Liver (tissue), 9 donors: ENCODE measurements around the gene ARHGEF18. TPM values are rescaled to one million over a fixed set of nuclear protein-coding genes. Genes with fewer than 3 reads are reported as not detected.

Source experiments
- DNase-seq: peaks from one replicate; pipeline ENCODE4 v3.0.0-alpha.2; 2017; ENCODE audit warnings: low spot score
- H3K27ac ChIP-seq, 2 donors: one replicate each; pipeline ENCODE4 v1.7.0; 2013; ENCODE audit warnings: inconsistent platforms in 2 of 2, low read length in 2 of 2, control low read depth in 1 of 2, low read depth in 1 of 2, mild to moderate bottlenecking in 1 of 2
- H3K27me3 ChIP-seq, 4 donors: one replicate each; pipeline versions ENCODE4 v1.6.1 to v1.7.0; 2013; ENCODE audit warnings: low read length in 3 of 4, inconsistent platforms in 1 of 4, mild to moderate bottlenecking in 1 of 4, moderate library complexity in 1 of 4; ENCODE audit not compliant: control insufficient read depth in 4 of 4, insufficient read depth in 4 of 4
- H3K36me3 ChIP-seq, 4 donors: one replicate each; pipeline versions ENCODE4 v1.6.1 to v1.7.0; 2013; ENCODE audit warnings: low read length in 3 of 4, mild to moderate bottlenecking in 3 of 4, low read depth in 1 of 4, moderate library complexity in 1 of 4; ENCODE audit not compliant: control insufficient read depth in 4 of 4, insufficient read depth in 3 of 4
- H3K4me1 ChIP-seq, 4 donors: one replicate each; pipeline versions ENCODE4 v1.6.1 to v1.7.0; 2013; ENCODE audit warnings: low read length in 3 of 4, mild to moderate bottlenecking in 3 of 4, moderate library complexity in 1 of 4; ENCODE audit not compliant: control insufficient read depth in 4 of 4, insufficient read depth in 4 of 4
- H3K4me3 ChIP-seq, 3 donors: one replicate each; pipeline versions ENCODE4 v1.6.1 to v1.7.0; 2013; ENCODE audit warnings: low read length in 3 of 3, control low read depth in 1 of 3, low read depth in 1 of 3, mild to moderate bottlenecking in 1 of 3
- H3K9ac ChIP-seq, 2 donors: one replicate each; pipeline ENCODE4 v1.7.0; 2013; ENCODE audit warnings: low read length in 2 of 2, mild to moderate bottlenecking in 2 of 2, moderate library complexity in 2 of 2, control low read depth in 1 of 2, low read depth in 1 of 2
- H3K9me3 ChIP-seq, 4 donors: one replicate each; pipeline versions ENCODE4 v1.6.1 to v1.7.0; 2013; ENCODE audit warnings: low read length in 3 of 4; ENCODE audit not compliant: control insufficient read depth in 4 of 4
- FOXA2 ChIP-seq: IDR thresholded peaks from 2 replicates; pipeline ENCODE4 v1.6.1; 2016; ENCODE audit warnings: antibody characterized with exemption
- GABPA ChIP-seq, 2 donors: IDR thresholded peaks in 1 of 2; conservative IDR thresholded peaks in 1 of 2; 2 replicates each; pipeline ENCODE4 v1.6.1; 2016; ENCODE audit warnings: antibody characterized with exemption in 2 of 2, mild to moderate bottlenecking in 1 of 2, moderate library complexity in 1 of 2
- HNF4A ChIP-seq, 2 donors: conservative IDR thresholded peaks; 2 replicates each; pipeline ENCODE4 v1.6.1; 2016; ENCODE audit warnings: antibody characterized with exemption in 2 of 2, mild to moderate bottlenecking in 2 of 2
- HNF4G ChIP-seq: IDR thresholded peaks from 2 replicates; pipeline ENCODE4 v1.6.1; 2016; ENCODE audit warnings: antibody characterized with exemption
- NR2F2 ChIP-seq: IDR thresholded peaks from 2 replicates; pipeline ENCODE4 v1.6.1; 2016; ENCODE audit warnings: antibody characterized with exemption
- RAD21 ChIP-seq, 2 donors: IDR thresholded peaks; 2 replicates each; pipeline ENCODE4 v1.6.1; 2016; ENCODE audit warnings: antibody characterized with exemption in 2 of 2, mild to moderate bottlenecking in 2 of 2
- RXRA ChIP-seq, 2 donors: IDR thresholded peaks; 2 replicates each; pipeline ENCODE4 v1.6.1; 2017 to 2018; ENCODE audit warnings: antibody characterized with exemption in 2 of 2, mild to moderate bottlenecking in 1 of 2
- YY1 ChIP-seq: IDR thresholded peaks from 2 replicates; pipeline ENCODE4 v1.6.1; 2016; ENCODE audit warnings: antibody characterized with exemption, mild to moderate bottlenecking
- WGBS: extraction: QIAGEN DNeasy Blood & Tissue Kit; methylation state at CpG from one replicate; pipeline ENCODE4 v1.1.7; 2013; 5-methylcytosine and 5-hydroxymethylcytosine counted together
- polyA plus RNA-seq, 2 donors: library from polyadenylated mRNA; stranded (reverse) in 1 of 2; unstranded in 1 of 2; fragments of 200-250 nt in 1 of 2; fragments of >200 nt in 1 of 2; fragmentation: Nextera tagmentation in 1 of 2; extraction: Ambion mirVana in 1 of 2; gene quantifications; one replicate each; pipeline versions ENCODE4 v1.2.1 to v1.2.3, GENCODE V29; 2013 to 2015
- total RNA-seq, 2 donors: library from RNA; depleted of rRNA; stranded (reverse); fragments of >200 nt; gene quantifications; one replicate each; pipeline ENCODE4 v1.2.3, GENCODE V29; 2014
- TF ChIP-seq, protein P1 (sequence below): fragments of 150-350 bp; IDR thresholded peaks from 2 replicates; pipeline ENCODE4 v1.5.1; 2017; ENCODE audit warnings: improper control_type of control experiment, low read depth, low read length; ENCODE audit not compliant: missing input control
- TF ChIP-seq, protein P2 (sequence below): IDR thresholded peaks from 2 replicates; pipeline ENCODE4 v1.6.1; 2016; ENCODE audit warnings: antibody characterized with exemption, mild to moderate bottlenecking
- TF ChIP-seq, protein P3 (sequence below): IDR thresholded peaks from 2 replicates; pipeline ENCODE4 v1.6.1; 2016; ENCODE audit warnings: antibody characterized with exemption
- donor health status: healthy.
- donor health status: healthy.
- donor health status: healthy.
- donor health status: healthy.
- donor health status: healthy.

ARHGEF18 gene
- total and polyA plus RNA-seq, 4 donors, result 3.3 to 28.8 (median 14.9) TPM

DNA sequence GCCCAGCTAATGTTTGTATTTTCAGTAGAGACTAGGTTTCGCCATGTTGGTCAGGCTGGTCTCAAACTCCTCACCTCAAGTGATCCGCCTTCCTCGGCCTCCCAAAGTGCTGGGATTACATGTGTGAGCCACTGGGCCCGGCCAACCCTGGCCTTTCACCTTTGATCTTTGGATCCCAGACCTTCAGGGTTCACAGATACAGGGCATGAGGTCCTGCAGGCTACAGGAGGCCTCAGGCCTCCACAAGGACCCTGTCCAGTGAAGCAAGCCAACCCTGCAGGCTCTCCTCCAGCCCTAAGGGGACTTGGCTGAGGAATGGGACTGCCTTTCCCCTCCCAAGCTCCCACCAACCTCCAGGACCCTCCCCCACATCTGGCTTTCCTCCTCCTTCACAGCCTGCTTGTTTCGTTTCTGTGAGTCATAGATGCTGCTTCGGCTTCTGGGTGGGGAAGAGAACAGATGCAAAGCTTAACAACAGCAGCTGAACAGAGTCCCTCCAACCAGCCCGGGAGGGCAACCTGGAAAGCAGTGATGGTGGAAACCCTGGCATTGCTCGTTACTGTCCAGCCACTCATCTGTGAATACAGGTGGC, 11.8 kb downstream of the ARHGEF18 start:
- DNase-seq, result no peak
- H3K27ac ChIP-seq, result no peak overlapping the region
- H3K4me1 ChIP-seq, result no peaks in the 10 kb centered on the region
- no peaks in the 10 kb centered on the region for H3K36me3 ChIP-seq
- no peaks in the 10 kb centered on the region for H3K9me3 ChIP-seq
- 84% methylated on average over 8 of the region's 8 CpGs for WGBS
- no peaks in the 10 kb centered on the region for H3K27me3 ChIP-seq
- no peak overlapping the region for H3K9ac ChIP-seq
- TF ChIP-seq FOXA2 (no peak), HNF4A (conservative IDR thresholded peaks at IDR 0.05) (peak in 1 of 2 donors; percentile 13), NR2F2 (peak; percentile 54), HNF4G (no peak), RAD21 (IDR thresholded peaks at IDR 0.05) (no peak)
- H3K4me3 ChIP-seq, result no peak overlapping the region

DNA sequence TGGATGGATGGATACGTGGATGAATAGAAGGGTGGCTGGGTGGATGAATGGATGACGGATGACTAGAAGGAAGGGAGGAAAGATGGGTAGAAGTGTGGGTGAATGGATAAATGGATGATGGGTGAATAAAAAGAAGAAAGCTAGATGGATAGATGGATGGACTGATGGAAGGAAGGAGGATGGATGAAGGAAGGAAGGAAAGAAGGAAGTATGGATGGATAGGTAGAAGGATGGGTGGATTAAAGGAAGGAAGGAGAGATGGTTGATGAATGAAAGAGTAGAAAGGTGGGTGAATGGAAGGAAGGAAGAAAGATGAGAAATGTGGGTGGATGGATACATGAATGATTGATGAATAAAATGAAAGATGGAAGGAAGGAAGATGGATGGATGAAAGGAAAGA, 14.5 kb downstream of the ARHGEF18 start:
- DNase-seq, result no peak
- Histone ChIP-seq H3K9ac (no peak overlapping the region), H3K4me3 (no peak overlapping the region), H3K9me3 (no peaks in the 10 kb centered on the region), H3K27me3 (no peaks in the 10 kb centered on the region), H3K27ac (no peak overlapping the region), H3K4me1 (no peaks in the 10 kb centered on the region), H3K36me3 (no peaks in the 10 kb centered on the region)
- no peak for TF ChIP-seq NR2F2
- no peak for TF ChIP-seq GABPA (IDR thresholded peaks at IDR 0.05 in 1 of 2, conservative IDR thresholded peaks at IDR 0.05 in 1 of 2)
- TF ChIP-seq, protein P1, sequence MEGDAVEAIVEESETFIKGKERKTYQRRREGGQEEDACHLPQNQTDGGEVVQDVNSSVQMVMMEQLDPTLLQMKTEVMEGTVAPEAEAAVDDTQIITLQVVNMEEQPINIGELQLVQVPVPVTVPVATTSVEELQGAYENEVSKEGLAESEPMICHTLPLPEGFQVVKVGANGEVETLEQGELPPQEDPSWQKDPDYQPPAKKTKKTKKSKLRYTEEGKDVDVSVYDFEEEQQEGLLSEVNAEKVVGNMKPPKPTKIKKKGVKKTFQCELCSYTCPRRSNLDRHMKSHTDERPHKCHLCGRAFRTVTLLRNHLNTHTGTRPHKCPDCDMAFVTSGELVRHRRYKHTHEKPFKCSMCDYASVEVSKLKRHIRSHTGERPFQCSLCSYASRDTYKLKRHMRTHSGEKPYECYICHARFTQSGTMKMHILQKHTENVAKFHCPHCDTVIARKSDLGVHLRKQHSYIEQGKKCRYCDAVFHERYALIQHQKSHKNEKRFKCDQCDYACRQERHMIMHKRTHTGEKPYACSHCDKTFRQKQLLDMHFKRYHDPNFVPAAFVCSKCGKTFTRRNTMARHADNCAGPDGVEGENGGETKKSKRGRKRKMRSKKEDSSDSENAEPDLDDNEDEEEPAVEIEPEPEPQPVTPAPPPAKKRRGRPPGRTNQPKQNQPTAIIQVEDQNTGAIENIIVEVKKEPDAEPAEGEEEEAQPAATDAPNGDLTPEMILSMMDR, result no peak
- TF ChIP-seq HNF4A (conservative IDR thresholded peaks at IDR 0.05), result no peak
- 92% methylated on average over 2 of the region's 2 CpGs for WGBS

DNA sequence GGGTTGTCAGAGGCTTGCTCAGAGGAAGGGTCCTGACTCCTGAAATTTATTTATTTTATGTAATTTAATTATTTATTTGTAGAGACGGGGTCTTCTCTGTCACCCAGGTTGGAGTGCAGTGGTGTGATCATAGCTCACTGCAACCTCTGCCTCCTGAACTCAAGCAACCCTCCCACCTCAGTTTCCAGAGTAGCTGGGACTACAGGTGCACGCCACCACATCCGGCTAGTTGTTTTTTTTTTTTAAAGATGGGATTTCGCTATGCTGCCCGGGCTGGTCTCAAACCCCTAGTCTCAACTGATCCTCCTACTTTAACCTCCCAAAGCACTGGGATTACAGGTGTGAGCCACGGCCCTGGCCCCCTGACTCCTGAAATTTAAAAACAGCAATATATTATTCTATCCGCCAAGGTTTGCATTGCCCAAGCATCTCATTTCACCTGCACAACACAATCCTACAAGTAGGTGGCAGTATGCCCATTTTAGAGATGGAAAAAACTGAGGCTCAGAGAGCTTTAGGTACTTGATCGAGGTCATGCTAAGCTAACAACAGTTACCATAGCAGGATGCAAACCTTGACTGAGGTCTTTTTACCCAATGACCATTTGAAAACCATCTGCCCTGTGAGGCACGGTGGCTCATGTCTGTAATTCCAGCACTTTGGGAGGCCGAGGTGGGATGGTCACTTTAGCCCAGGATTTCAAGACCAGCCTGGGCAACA, 18.1 kb downstream of the ARHGEF18 start:
- Histone ChIP-seq H3K27ac (no peak overlapping the region), H3K4me3 (no peak overlapping the region), H3K27me3 (no peaks in the 10 kb centered on the region), H3K36me3 (no peaks in the 10 kb centered on the region), H3K9me3 (no peaks in the 10 kb centered on the region), H3K4me1 (no peaks in the 10 kb centered on the region), H3K9ac (no peak overlapping the region)
- peak; percentile 59 to 66 for TF ChIP-seq RAD21 (IDR thresholded peaks at IDR 0.05)
- TF ChIP-seq, protein P2, sequence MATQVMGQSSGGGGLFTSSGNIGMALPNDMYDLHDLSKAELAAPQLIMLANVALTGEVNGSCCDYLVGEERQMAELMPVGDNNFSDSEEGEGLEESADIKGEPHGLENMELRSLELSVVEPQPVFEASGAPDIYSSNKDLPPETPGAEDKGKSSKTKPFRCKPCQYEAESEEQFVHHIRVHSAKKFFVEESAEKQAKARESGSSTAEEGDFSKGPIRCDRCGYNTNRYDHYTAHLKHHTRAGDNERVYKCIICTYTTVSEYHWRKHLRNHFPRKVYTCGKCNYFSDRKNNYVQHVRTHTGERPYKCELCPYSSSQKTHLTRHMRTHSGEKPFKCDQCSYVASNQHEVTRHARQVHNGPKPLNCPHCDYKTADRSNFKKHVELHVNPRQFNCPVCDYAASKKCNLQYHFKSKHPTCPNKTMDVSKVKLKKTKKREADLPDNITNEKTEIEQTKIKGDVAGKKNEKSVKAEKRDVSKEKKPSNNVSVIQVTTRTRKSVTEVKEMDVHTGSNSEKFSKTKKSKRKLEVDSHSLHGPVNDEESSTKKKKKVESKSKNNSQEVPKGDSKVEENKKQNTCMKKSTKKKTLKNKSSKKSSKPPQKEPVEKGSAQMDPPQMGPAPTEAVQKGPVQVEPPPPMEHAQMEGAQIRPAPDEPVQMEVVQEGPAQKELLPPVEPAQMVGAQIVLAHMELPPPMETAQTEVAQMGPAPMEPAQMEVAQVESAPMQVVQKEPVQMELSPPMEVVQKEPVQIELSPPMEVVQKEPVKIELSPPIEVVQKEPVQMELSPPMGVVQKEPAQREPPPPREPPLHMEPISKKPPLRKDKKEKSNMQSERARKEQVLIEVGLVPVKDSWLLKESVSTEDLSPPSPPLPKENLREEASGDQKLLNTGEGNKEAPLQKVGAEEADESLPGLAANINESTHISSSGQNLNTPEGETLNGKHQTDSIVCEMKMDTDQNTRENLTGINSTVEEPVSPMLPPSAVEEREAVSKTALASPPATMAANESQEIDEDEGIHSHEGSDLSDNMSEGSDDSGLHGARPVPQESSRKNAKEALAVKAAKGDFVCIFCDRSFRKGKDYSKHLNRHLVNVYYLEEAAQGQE, result no peak
- no peak for TF ChIP-seq HNF4G
- TF ChIP-seq, protein P1, result peak; percentile 35
- no peak for TF ChIP-seq RXRA (IDR thresholded peaks at IDR 0.05)
- TF ChIP-seq, protein P3, sequence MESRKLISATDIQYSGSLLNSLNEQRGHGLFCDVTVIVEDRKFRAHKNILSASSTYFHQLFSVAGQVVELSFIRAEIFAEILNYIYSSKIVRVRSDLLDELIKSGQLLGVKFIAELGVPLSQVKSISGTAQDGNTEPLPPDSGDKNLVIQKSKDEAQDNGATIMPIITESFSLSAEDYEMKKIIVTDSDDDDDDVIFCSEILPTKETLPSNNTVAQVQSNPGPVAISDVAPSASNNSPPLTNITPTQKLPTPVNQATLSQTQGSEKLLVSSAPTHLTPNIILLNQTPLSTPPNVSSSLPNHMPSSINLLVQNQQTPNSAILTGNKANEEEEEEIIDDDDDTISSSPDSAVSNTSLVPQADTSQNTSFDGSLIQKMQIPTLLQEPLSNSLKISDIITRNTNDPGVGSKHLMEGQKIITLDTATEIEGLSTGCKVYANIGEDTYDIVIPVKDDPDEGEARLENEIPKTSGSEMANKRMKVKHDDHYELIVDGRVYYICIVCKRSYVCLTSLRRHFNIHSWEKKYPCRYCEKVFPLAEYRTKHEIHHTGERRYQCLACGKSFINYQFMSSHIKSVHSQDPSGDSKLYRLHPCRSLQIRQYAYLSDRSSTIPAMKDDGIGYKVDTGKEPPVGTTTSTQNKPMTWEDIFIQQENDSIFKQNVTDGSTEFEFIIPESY, result no peak
- TF ChIP-seq YY1, result no peak
- no peak for TF ChIP-seq HNF4A (conservative IDR thresholded peaks at IDR 0.05)
- WGBS, result 88% methylated on average over 10 of the region's 10 CpGs
- no peak for DNase-seq
